Panc1 (cell line): ENCODE results near the gene BEND4. TPM values are rescaled to one million over a fixed set of nuclear protein-coding genes. Genes with fewer than 3 reads are reported as not detected.

Experiments
- ATAC-seq: fragments of 200-7000 bp; cut with Tn5 transposase; 2 replicates; pipeline ENCODE4 v1.9.1; 2020; ENCODE audit warnings: mild to moderate bottlenecking, moderate library complexity
- BruUV-seq: library from RNA; stranded (reverse); fragments of 400-500 nt; replicated peaks from 2 replicates; lab custom pipeline; 2021; lab: Mats Ljungman, UMichigan
- CTCF ChIA-PET: fragments of 300-600 bp; sonication (Branson Sonifier 250); formaldehyde crosslinking; loops from one replicate; lab custom pipeline; 2022; ENCODE audit warnings: antibody characterized with exemption; lab: Charles Lee
- POLR2A ChIA-PET: fragments of 300-600 bp; sonication (Branson Sonifier 250); formaldehyde crosslinking; loops from one replicate; lab custom pipeline; 2022; ENCODE audit warnings: antibody characterized with exemption; lab: Charles Lee
- DNase-seq: peaks from one replicate; pipeline ENCODE4 v3.0.0-alpha.2; 2010; ENCODE audit warnings: low read depth, low spot score
- H3K27ac ChIP-seq: 2 replicates; pipeline ENCODE4 v1.5.1; 2011; ENCODE audit warnings: mild to moderate bottlenecking, low read length, inconsistent platforms
- H3K27me3 ChIP-seq: fragments of 200-500 bp; sonication (Bioruptor generic); 2 replicates; pipeline ENCODE4 v1.6.0; 2014; ENCODE audit warnings: low read length, inconsistent platforms; ENCODE audit not compliant: control insufficient read depth, insufficient read depth
- H3K36me3 ChIP-seq: fragments of 200-500 bp; sonication (Bioruptor generic); 2 replicates; pipeline ENCODE4 v1.5.1; 2014; ENCODE audit warnings: inconsistent platforms, mild to moderate bottlenecking, low read length, moderate library complexity; ENCODE audit not compliant: control insufficient read depth, insufficient read depth
- H3K4me1 ChIP-seq: 2 replicates; pipeline ENCODE4 v1.5.1; 2011; ENCODE audit warnings: inconsistent platforms, mild to moderate bottlenecking, low read length, moderate library complexity; ENCODE audit not compliant: control insufficient read depth, insufficient read depth
- H3K4me3 ChIP-seq, 2 experiments: 2 replicates each; pipeline ENCODE4 v1.5.1; 2011 to 2012; ENCODE audit warnings: low read depth in 2 of 2, low read length in 2 of 2, mild to moderate bottlenecking in 2 of 2, inconsistent platforms in 1 of 2, moderate library complexity in 1 of 2
- H3K9me3 ChIP-seq: fragments of 200-500 bp; sonication (Bioruptor generic); 2 replicates; pipeline ENCODE4 v1.5.1; 2014; ENCODE audit warnings: low read depth, mild to moderate bottlenecking, inconsistent platforms, low read length, moderate library complexity; ENCODE audit not compliant: control insufficient read depth, insufficient read depth
- POLR2AphosphoS5 ChIP-seq: IDR thresholded peaks from 2 replicates; pipeline ENCODE4 v1.6.1; 2012; ENCODE audit warnings: mild to moderate bottlenecking, low read depth, low read length, moderate library complexity
- SIN3A ChIP-seq: IDR thresholded peaks from 2 replicates; pipeline ENCODE4 v1.6.1; 2012; ENCODE audit warnings: low read depth, mild to moderate bottlenecking, low read length, moderate library complexity, borderline replicate concordance; ENCODE audit not compliant: insufficient read depth
- TCF7L2 ChIP-seq: IDR thresholded peaks from 2 replicates; pipeline ENCODE4 v1.6.1; 2011; ENCODE audit warnings: mild to moderate bottlenecking, low read depth, low read length, inconsistent platforms
- in situ Hi-C: cut with HindIII; loops from 2 replicates; pipeline ENCODE4 v1.10.0; 2016; ENCODE audit warnings: low sequenced_read_pairs, low pct_unique_long_range_greater_than_20kb
- intact Hi-C: fragments of 100-400 bp; cut with micrococcal nuclease; formaldehyde crosslinking; loops from one replicate; pipeline ENCODE4 v1.10.0; 2022; ENCODE audit not compliant: unreplicated experiment
- total RNA-seq: library from RNA; stranded (reverse); gene quantifications from one replicate; pipeline ENCODE4 v1.2.1, GENCODE V29; 2021; ENCODE audit not compliant: unreplicated experiment
- TF ChIP-seq, protein P1 (sequence below), 2 experiments: IDR thresholded peaks; 2 replicates each; pipeline ENCODE4 v1.6.1; 2011 to 2012; ENCODE audit warnings: low read depth in 2 of 2, control low read depth in 1 of 2, low read length in 1 of 2, mild to moderate bottlenecking in 1 of 2, moderate library complexity in 1 of 2; ENCODE audit not compliant: insufficient read depth in 1 of 2
- TF ChIP-seq, protein P2 (sequence below): fragments of 450-650 bp; IDR thresholded peaks from 2 replicates; pipeline ENCODE4 v1.5.1; 2017; ENCODE audit warnings: mild to moderate bottlenecking

The BEND4 gene
- total RNA-seq, 1 experiment from 2014 or later = 0.03 TPM

DNA sequence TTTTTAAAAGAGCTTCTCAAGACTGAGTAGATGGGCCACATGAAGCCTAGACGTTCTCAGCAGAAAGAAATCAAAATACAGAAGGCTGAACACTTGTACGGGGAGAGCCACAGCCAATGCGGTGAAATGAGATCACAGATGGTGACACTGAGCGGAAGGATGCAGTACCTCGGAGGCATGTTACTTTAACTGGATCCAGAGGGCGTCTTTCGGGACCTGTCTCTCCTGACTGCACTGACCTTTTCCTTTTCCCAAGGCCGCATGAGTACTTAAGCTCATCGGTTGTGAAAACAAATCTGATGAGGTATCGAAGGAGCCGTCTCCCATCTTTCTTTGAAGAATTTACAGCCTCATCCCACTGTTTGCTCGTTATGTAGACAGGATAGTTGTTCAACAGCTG, 32.6 kb downstream of the BEND4 start:
- DNase-seq = no peak
- Histone ChIP-seq H3K4me1 (no peaks in the 10 kb centered on the region), H3K4me3 (no peak overlapping the region), H3K9me3 (no peaks in the 10 kb centered on the region), H3K36me3 (no peaks in the 10 kb centered on the region), H3K27me3 (0 out of 2 replicates have a peak, but pooled peaks cover 10% of the 10 kb centered on the region), H3K27ac (no peak overlapping the region)
- no peak for ATAC-seq
- in situ Hi-C loops = no loop called here
- intact Hi-C loops = loop anchor here (5.0 kb wide), 1 partner anchor 107 kb away; no protein-coding TSS in a partner anchor
- POLR2A ChIA-PET = no interaction called here
- CTCF ChIA-PET = no interaction called here
- TF ChIP-seq, protein P1, sequence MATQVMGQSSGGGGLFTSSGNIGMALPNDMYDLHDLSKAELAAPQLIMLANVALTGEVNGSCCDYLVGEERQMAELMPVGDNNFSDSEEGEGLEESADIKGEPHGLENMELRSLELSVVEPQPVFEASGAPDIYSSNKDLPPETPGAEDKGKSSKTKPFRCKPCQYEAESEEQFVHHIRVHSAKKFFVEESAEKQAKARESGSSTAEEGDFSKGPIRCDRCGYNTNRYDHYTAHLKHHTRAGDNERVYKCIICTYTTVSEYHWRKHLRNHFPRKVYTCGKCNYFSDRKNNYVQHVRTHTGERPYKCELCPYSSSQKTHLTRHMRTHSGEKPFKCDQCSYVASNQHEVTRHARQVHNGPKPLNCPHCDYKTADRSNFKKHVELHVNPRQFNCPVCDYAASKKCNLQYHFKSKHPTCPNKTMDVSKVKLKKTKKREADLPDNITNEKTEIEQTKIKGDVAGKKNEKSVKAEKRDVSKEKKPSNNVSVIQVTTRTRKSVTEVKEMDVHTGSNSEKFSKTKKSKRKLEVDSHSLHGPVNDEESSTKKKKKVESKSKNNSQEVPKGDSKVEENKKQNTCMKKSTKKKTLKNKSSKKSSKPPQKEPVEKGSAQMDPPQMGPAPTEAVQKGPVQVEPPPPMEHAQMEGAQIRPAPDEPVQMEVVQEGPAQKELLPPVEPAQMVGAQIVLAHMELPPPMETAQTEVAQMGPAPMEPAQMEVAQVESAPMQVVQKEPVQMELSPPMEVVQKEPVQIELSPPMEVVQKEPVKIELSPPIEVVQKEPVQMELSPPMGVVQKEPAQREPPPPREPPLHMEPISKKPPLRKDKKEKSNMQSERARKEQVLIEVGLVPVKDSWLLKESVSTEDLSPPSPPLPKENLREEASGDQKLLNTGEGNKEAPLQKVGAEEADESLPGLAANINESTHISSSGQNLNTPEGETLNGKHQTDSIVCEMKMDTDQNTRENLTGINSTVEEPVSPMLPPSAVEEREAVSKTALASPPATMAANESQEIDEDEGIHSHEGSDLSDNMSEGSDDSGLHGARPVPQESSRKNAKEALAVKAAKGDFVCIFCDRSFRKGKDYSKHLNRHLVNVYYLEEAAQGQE (IDR thresholded peaks at IDR 0.05; ENCODE audit: insufficient read depth in 1 of 2, low read depth in 2 of 2, low read length in 1 of 2) = no peak
- TF ChIP-seq, protein P2, sequence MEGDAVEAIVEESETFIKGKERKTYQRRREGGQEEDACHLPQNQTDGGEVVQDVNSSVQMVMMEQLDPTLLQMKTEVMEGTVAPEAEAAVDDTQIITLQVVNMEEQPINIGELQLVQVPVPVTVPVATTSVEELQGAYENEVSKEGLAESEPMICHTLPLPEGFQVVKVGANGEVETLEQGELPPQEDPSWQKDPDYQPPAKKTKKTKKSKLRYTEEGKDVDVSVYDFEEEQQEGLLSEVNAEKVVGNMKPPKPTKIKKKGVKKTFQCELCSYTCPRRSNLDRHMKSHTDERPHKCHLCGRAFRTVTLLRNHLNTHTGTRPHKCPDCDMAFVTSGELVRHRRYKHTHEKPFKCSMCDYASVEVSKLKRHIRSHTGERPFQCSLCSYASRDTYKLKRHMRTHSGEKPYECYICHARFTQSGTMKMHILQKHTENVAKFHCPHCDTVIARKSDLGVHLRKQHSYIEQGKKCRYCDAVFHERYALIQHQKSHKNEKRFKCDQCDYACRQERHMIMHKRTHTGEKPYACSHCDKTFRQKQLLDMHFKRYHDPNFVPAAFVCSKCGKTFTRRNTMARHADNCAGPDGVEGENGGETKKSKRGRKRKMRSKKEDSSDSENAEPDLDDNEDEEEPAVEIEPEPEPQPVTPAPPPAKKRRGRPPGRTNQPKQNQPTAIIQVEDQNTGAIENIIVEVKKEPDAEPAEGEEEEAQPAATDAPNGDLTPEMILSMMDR = no peak
- TF ChIP-seq SIN3A (no peak), TCF7L2 (no peak)
- no TSS peak for BruUV-seq

DNA sequence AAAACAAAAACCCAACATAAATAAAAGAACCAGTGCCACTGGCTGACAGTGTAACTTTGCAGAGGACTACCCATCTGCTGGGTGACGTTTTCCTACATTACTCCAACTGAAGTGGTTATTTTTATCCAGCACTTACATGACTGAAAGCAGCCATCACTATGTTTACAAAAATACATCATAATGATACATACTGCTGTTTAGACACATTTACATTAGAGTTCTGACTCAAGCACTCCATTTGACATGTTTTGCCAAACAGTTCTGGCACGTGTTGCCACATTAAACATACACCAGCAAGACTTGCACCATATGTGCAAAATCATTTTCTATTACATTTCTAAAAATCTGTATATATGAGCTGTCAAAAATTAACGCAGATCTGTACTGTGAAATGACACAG, 39.6 kb downstream of the BEND4 start:
- intact Hi-C loops (no loop called here), in situ Hi-C loops (no loop called here)
- TF ChIP-seq, protein P2 = no peak
- TF ChIP-seq SIN3A = no peak
- TF ChIP-seq POLR2AphosphoS5 = no peak
- TF ChIP-seq TCF7L2 = no peak
- TF ChIP-seq, protein P1 (IDR thresholded peaks at IDR 0.05; ENCODE audit: insufficient read depth in 1 of 2, low read depth in 2 of 2, low read length in 1 of 2) = no peak
- Histone ChIP-seq H3K36me3 (no peaks in the 10 kb centered on the region), H3K27me3 (peaks cover 14% of the 10 kb centered on the region; the same call in 1 of the 2 replicates), H3K4me3 (no peak overlapping the region), H3K9me3 (no peaks in the 10 kb centered on the region), H3K27ac (no peak overlapping the region), H3K4me1 (no peaks in the 10 kb centered on the region)
- BruUV-seq = no TSS peak
- ChIA-PET CTCF (no interaction called here), POLR2A (interaction anchor here (0.6 kb wide), 1 partner anchor 202 kb away, joined by 4 read pairs; no protein-coding TSS in a partner anchor)
- ATAC-seq = no peak
- no peak for DNase-seq
